Rectal smooth muscle tissue (tissue), 1 donor: ENCODE data around the gene EFS.
"Not testable (repeated sequence)": the region's sequence is repeated elsewhere in the genome, so short reads cannot be mapped to it uniquely, and the experiment has no call there.

Source experiments
- H3K27ac ChIP-seq: one replicate; pipeline ENCODE4 v1.7.0; 2013; ENCODE audit warnings: low read depth, low read length, inconsistent platforms
- H3K27me3 ChIP-seq: one replicate; pipeline ENCODE4 v1.7.0; 2013; ENCODE audit warnings: low read length; ENCODE audit not compliant: control insufficient read depth, insufficient read depth
- H3K36me3 ChIP-seq: one replicate; pipeline ENCODE4 v1.7.0; 2013; ENCODE audit warnings: low read length; ENCODE audit not compliant: control insufficient read depth, insufficient read depth
- H3K4me1 ChIP-seq: one replicate; pipeline ENCODE4 v1.7.0; 2013; ENCODE audit warnings: low read length; ENCODE audit not compliant: control insufficient read depth, insufficient read depth
- H3K4me3 ChIP-seq: one replicate; pipeline ENCODE4 v1.7.0; 2013; ENCODE audit warnings: low read length
- H3K9ac ChIP-seq: one replicate; pipeline ENCODE4 v1.7.0; 2013; ENCODE audit warnings: low read length

Gene EFS

GRCh38 chr14:23347406-23348296, 17.3 kb downstream of the EFS start:
- Histone ChIP-seq H3K9ac (no peak overlapping the region), H3K27me3 (peaks cover 4% of the 10 kb centered on the region), H3K27ac (no peak overlapping the region), H3K4me3 (no peak overlapping the region), H3K4me1 (peaks cover 4% of the 10 kb centered on the region), H3K36me3 (no peaks in the 10 kb centered on the region)

GRCh38 chr14:23346693-23347405, 18.1 kb downstream of the EFS start:
- Histone ChIP-seq H3K9ac (no peak overlapping the region), H3K27me3 (peaks cover 4% of the 10 kb centered on the region), H3K4me1 (peaks cover 3% of the 10 kb centered on the region), H3K27ac (no peak overlapping the region), H3K4me3 (no peak overlapping the region), H3K36me3 (no peaks in the 10 kb centered on the region)

DNA sequence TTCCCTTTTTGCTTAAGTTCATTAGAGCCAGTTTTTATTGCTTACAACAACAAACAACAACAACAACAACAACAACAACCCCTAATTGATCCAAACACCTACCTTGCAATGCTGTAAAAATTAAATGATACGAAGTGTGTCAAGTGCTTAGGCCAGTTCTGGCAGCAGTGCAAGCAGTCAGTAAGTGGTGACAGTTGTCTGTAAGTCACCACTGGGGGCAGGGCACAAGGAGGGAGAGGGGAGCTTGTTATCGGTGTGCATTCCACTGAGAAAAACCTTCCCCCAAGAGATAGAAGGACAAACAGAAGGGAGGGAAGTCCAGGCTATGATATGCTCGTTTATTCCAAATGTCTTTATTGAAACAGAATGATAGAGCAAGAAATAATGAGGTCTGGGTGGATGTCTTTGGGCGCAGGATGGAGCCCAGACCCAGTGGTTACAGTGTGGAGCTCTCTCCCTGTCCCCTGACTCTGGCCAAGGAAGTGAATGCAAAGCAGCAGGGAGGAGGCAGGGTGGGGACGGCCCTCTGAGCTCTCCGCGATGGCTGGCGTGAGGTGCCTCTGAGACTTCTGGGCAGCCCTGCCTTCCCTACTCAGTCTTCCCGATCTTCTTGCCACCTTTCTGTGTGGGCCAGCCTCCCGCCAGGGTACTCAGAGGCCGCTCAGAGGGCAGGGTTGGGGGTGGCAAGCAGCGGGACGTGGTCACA, 18.8 kb downstream of the EFS start:
- Histone ChIP-seq H3K9ac (no peak overlapping the region), H3K4me3 (no peak overlapping the region), H3K27ac (no peak overlapping the region), H3K4me1 (no peaks in the 10 kb centered on the region), H3K27me3 (no peaks in the 10 kb centered on the region), H3K36me3 (no peaks in the 10 kb centered on the region)

DNA sequence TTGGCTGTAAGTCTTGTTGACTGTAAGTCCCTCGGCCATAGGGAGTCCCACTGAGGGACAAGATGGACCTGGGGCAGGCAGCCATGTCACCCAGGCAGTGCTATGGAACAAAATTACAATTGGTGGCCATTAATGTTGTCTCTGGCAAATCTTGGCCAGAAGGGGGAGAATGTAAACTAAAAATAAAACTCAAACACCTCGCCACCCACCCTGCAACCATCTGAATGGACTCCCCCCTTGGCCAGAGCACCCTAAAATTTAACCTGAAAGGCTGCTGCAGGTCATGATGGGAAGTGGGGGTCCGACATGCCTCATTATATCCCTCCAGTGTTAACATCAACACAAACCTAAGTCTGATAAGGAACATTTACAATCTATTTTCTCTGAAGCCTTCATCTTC, 20.5 kb downstream of the EFS start:
- Histone ChIP-seq H3K27ac (no peak overlapping the region), H3K36me3 (no peaks in the 10 kb centered on the region), H3K4me1 (no peaks in the 10 kb centered on the region), H3K9ac (no peak overlapping the region), H3K27me3 (no peaks in the 10 kb centered on the region), H3K4me3 (no peak overlapping the region)

DNA sequence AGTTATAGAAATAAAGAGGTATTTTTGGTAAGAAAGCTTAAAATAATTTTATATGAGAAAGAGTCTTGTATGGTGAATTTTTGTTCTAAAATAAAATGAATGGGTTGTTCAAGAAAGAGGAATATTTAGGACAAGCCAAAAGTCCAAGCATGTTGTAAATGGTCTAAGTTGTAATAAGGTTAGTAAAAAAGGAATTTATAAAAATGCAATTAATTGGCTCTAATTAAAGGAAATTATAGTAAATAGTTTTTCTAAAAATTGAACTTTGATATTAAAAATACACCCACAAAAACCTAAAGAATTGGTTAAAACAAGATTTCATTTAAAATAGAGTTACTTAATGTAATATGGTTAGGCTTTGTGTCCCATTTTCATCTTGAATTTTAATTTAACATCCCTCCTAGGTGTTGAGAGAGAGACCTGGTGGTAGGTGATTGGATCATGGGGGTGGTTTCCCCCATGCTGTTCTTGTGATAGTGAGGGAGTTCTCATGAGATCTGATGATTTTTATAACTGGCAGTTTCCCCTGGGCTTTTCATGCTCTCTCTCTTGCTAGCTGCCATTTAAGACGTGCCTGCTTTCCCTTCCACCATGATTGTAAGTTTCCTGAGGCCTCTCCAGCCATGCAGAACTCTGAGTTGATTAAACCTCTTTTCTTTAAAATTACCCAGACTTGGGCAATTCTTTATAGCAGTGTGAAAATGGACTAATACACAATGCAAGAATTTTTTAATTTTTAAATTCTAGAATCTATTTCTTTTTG, 25.3 kb downstream of the EFS start:
- Histone ChIP-seq H3K27me3 (no peaks in the 10 kb centered on the region), H3K36me3 (no peaks in the 10 kb centered on the region), H3K4me1 (no peaks in the 10 kb centered on the region), H3K4me3 (no peak overlapping the region), H3K9ac (no peak overlapping the region), H3K27ac (no peak overlapping the region)

- Histone ChIP-seq H3K36me3 (no peaks in the 10 kb centered on the region), H3K4me1 (no peaks in the 10 kb centered on the region), H3K27ac (no peak overlapping the region), H3K4me3 (no peak overlapping the region), H3K27me3 (no peaks in the 10 kb centered on the region), H3K9ac (no peak overlapping the region)
Observed at GRCh38 chr14:23335623-23336022, 29.3 kb downstream of the EFS start.

DNA sequence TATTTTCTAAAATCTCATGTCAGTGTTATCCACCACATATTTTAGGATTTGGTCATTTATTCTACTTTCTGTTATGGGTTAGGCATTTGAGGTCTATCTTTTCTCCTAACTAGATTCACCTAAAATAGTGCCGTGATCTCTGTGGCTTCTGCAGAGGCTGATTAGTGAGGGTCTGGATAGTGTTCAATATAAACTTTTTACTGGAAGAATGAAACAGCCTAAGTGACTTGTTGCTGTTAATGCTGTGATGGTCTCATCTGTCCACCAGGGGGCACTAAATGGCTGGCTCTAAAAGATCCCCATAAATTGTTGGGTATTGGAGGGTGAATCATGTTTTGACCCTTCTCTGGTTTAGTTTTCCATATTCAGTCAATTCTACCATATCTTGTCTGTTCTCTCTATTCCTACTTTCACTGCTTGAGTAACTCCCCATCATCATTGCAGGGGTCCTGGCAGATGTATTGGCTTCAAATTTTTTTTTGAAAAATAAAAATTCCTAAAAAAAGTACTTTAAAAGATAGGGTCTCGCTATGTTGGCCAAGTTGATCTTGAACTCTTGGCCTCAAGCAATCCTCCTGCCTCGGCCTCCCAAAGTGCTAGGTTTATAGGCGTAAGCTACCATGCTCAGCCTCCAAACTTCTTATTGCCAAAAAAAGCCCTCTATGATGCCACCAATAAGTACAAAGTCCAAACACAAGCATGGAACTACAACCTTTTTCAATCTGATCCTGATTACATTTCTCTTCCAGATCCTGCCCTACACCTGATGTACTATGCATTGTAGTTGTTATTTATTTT, 36.8 kb downstream of the EFS start:
- H3K27me3 ChIP-seq, result no peaks in the 10 kb centered on the region
- no peaks in the 10 kb centered on the region for H3K4me1 ChIP-seq
- H3K9ac ChIP-seq, result no peak overlapping the region
- H3K4me3 ChIP-seq, result no peak overlapping the region
- H3K36me3 ChIP-seq, result peaks cover 12% of the 10 kb centered on the region
- H3K27ac ChIP-seq, result no peak overlapping the region

DNA sequence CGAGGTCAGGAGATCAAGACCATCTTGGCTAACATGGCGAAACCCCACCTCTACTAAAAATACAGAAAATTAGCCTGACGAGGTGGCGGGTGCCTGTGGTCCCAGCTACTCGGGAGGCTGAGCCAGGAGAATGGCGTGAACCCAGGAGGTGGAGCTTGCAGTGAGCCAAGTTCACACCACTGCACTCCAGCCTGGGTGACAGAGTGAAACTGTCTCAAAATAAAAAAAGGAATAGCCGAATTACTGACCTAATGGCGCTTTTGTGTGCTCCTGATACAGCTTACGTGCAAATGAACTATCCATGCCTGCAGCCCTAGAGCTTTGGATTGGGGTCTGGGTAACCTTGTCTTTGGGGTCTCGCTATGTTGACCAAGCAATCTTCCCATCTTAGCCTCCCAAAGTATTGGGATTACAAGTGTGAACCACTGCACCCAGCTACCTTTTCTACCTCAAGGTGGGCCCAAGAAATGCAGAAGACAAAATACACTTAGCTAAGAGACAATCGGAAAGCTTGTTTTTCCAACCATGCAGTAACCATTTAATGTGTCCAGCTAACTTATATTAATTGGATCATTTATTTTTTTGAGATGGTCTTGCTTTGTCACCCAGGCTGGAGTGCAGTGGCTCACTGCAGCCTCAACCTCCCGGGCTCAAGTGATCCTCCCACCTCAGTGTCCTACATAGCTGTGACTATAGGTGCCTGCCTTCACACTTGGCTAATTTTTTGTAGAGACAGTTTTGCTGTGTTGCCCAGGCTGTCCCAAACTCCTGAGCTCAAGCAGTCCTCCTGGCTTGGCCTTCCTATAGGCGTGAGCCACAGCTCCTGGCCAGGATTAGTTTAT, 38.3 kb downstream of the EFS start:
- Histone ChIP-seq H3K27ac (no peak overlapping the region), H3K36me3 (peaks cover 12% of the 10 kb centered on the region), H3K4me3 (no peak overlapping the region)

DNA sequence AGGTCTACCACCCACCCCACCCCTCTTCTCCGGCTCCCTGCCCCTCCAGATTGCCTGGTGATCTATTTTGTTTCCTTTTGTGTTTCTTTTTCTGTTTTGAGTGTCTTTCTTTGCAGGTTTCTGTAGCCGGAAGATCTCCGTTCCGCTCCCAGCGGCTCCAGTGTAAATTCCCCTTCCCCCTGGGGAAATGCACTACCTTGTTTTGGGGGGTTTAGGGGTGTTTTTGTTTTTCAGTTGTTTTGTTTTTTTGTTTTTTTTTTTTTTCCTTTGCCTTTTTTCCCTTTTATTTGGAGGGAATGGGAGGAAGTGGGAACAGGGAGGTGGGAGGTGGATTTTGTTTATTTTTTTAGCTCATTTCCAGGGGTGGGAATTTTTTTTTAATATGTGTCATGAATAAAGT, 39.2 kb downstream of the EFS start:
- not testable (repeated sequence) for H3K27me3 ChIP-seq, H3K27ac ChIP-seq, H3K9ac ChIP-seq, H3K4me3 ChIP-seq, H3K4me1 ChIP-seq
- peaks cover 12% of the 10 kb centered on the region for H3K36me3 ChIP-seq

More for the DNA sequence above, 38.3 kb downstream of the EFS start:
- H3K9ac ChIP-seq, result no peak overlapping the region
- H3K4me1 ChIP-seq, result peaks cover 7% of the 10 kb centered on the region
- no peaks in the 10 kb centered on the region for H3K27me3 ChIP-seq

- H3K4me3 ChIP-seq, result no peak overlapping the region
- peaks cover 12% of the 10 kb centered on the region for H3K36me3 ChIP-seq
- no peak overlapping the region for H3K9ac ChIP-seq
- H3K27ac ChIP-seq, result no peak overlapping the region
- peaks cover 12% of the 10 kb centered on the region for H3K4me1 ChIP-seq
- no peaks in the 10 kb centered on the region for H3K27me3 ChIP-seq
Observed at GRCh38 chr14:23324993-23325392, 40.0 kb downstream of the EFS start.

DNA sequence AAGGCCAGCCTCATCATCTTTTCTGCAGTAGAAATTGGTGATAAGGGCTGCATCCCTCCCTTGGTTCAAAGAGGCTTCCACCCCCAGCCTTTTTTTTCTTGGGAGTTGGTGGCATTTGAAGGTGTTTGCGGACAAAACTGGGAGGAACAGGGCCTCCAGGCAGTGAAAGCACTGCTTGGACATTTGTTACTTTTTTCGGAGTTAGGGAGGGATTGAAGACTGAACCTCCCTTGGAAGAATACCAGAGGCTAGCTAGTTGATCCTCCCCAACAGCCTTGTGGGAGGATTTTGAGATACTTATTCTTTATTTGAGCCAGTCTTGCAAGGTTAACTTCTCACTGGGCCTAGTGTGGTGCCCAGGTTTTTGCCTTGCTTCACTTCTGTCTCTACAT, 40.5 kb downstream of the EFS start:
- H3K27me3 ChIP-seq, result no peaks in the 10 kb centered on the region
- no peak overlapping the region for H3K27ac ChIP-seq
- H3K4me1 ChIP-seq, result peaks cover 12% of the 10 kb centered on the region
- H3K9ac ChIP-seq, result no peak overlapping the region
- peaks cover 12% of the 10 kb centered on the region for H3K36me3 ChIP-seq
- no peak overlapping the region for H3K4me3 ChIP-seq
